B cell (primary cell): ENCODE results near the gene NXNL2.

Experiments used
- EZH2 ChIP-seq: IDR thresholded peaks from 2 replicates; pipeline ENCODE4 v1.6.1; 2012; ENCODE audit warnings: borderline replicate concordance, low read depth, mild to moderate bottlenecking, moderate library complexity, low read length; ENCODE audit not compliant: insufficient read depth, poor library complexity, severe bottlenecking
- TF ChIP-seq, protein P1 (sequence below): fragments of 200-600 bp; IDR thresholded peaks from one replicate; pipeline ENCODE4 v1.8.0; 2022; ENCODE audit warnings: antibody characterized with exemption, mild to moderate bottlenecking

DNA sequence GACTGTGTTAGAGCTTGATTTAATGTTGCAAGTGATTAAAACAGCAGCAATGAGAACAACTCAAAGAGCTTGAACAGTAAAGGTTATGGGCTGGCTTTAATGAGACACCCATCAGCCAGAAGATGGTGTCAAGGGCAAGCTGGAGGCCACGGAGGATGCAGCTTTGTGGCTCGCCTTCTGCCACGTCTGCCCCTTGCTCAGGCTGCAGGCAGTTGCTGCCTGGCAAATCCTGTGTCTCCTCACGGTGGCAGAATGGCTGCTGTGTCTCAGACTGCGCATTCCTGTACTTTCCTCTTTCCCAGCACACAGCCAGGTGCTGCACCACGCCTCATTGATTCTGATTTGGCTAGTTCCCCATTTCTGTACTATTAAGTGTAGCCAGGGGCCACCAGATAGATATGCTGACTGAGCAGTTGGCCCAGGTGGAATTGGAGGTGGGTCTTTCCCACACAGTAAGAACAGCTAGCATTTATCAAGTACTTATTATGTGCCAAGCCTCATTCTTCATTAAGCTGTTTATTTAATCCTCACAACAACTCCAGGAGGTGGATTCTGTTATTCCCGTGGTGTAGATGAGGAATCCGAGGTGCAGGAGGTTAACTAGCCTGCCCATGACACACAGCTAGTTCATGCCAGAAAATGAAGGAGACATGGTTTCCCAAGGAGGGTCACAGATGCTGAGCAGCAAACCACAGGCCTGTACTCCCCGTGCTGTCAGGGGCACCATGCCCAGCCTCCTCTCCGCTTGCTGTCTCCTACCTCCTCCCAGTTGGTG lies 3.5 kb downstream of the NXNL2 start:
- TF ChIP-seq, protein P1, sequence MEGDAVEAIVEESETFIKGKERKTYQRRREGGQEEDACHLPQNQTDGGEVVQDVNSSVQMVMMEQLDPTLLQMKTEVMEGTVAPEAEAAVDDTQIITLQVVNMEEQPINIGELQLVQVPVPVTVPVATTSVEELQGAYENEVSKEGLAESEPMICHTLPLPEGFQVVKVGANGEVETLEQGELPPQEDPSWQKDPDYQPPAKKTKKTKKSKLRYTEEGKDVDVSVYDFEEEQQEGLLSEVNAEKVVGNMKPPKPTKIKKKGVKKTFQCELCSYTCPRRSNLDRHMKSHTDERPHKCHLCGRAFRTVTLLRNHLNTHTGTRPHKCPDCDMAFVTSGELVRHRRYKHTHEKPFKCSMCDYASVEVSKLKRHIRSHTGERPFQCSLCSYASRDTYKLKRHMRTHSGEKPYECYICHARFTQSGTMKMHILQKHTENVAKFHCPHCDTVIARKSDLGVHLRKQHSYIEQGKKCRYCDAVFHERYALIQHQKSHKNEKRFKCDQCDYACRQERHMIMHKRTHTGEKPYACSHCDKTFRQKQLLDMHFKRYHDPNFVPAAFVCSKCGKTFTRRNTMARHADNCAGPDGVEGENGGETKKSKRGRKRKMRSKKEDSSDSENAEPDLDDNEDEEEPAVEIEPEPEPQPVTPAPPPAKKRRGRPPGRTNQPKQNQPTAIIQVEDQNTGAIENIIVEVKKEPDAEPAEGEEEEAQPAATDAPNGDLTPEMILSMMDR = no peak
- TF ChIP-seq EZH2 = no peak
